Keratinocyte (primary cell): ENCODE results near the gene GIT2.

Source experiments
- EZH2 ChIP-seq: IDR thresholded peaks from one replicate; pipeline ENCODE4 v1.6.1; 2012; ENCODE audit warnings: inconsistent platforms, mild to moderate bottlenecking, low read length, moderate library complexity
- TF ChIP-seq, protein P1 (sequence below), 3 experiments: IDR thresholded peaks in 1 of 3; conservative IDR thresholded peaks in 1 of 3; optimal IDR thresholded peaks in 1 of 3; 2 replicates in 2 of 3; 3 replicates in 1 of 3; pipeline versions ENCODE3 to v1.5.1; 2011; ENCODE audit warnings: low read length in 3 of 3, mild to moderate bottlenecking in 3 of 3, moderate library complexity in 2 of 3, control low read depth in 1 of 3, inconsistent platforms in 1 of 3; ENCODE audit not compliant: insufficient read depth in 2 of 3; ENCODE audit errors: extremely low read depth in 1 of 3

DNA sequence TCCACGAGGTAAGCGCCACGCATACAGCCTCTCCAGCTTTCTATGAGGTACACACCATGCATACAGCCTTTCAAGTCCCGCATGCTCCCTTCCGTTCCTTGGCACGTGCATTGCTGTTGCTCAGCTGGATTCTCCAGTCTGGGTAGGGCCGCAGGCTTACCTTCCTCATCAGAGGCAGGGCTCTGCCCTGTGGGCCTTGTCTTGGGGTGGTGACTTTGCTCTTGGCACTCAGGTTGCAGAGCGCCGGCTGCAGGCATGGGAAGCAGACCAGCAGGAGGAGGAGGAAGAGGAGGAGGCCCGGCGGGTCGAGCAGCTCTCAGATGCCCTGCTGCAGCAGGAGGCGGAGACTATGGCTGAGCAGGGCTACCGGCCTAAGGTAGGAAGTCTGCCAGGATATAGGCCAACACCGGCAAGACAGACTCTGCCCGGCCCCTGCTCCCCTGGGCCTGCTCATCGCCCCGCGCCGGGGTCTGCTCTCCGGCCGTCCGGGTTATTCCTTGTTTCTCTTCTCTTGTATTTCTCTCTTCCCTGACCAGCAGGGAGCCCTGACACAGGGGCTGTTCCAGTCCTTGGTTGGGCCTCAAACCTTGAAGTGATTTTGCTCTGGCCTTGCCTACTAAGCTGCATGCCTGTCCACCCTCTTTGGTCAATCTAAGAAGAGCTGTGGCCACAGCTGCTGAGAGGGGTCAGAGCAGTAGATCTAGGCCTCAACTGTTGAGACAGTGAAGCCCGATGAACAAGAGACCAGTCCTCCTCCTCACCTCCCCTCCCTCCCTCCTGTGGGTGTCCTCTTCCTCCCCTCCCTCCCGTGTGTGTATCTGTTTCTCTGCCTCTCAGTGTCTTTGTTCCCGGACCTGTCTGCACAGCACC is 80.8 kb downstream of the GIT2 start:
- TF ChIP-seq, protein P1, sequence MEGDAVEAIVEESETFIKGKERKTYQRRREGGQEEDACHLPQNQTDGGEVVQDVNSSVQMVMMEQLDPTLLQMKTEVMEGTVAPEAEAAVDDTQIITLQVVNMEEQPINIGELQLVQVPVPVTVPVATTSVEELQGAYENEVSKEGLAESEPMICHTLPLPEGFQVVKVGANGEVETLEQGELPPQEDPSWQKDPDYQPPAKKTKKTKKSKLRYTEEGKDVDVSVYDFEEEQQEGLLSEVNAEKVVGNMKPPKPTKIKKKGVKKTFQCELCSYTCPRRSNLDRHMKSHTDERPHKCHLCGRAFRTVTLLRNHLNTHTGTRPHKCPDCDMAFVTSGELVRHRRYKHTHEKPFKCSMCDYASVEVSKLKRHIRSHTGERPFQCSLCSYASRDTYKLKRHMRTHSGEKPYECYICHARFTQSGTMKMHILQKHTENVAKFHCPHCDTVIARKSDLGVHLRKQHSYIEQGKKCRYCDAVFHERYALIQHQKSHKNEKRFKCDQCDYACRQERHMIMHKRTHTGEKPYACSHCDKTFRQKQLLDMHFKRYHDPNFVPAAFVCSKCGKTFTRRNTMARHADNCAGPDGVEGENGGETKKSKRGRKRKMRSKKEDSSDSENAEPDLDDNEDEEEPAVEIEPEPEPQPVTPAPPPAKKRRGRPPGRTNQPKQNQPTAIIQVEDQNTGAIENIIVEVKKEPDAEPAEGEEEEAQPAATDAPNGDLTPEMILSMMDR (optimal IDR thresholded peaks at IDR 0.05 in 1 of 3, IDR thresholded peaks at IDR 0.05 in 1 of 3, conservative IDR thresholded peaks at IDR 0.05 in 1 of 3; ENCODE audit: extremely low read depth in 1 of 3, insufficient read depth in 2 of 3, low read length in 3 of 3) = no peak
- no peak for TF ChIP-seq EZH2
